Hepatocyte (in vitro differentiated cells): ENCODE data around the gene AKR1C8.
"Not testable (repeated sequence)": the region's sequence is repeated elsewhere in the genome, so short reads cannot be mapped to it uniquely, and the experiment has no call there.

Experiments
- EZH2phosphoT487 ChIP-seq: fragments of 200-600 bp; sonication (generic); IDR thresholded peaks from one replicate; pipeline ENCODE4 v1.6.1; 2018; ENCODE audit warnings: antibody characterized with exemption, mild to moderate bottlenecking, low read depth, moderate library complexity; ENCODE audit not compliant: unreplicated experiment, severe bottlenecking
- TF ChIP-seq, protein P1 (sequence below): fragments of 200-600 bp; sonication (generic); IDR thresholded peaks from 2 replicates; pipeline ENCODE4 v1.5.1; 2016; ENCODE audit warnings: antibody characterized with exemption, mild to moderate bottlenecking; ENCODE audit not compliant: poor library complexity

DNA sequence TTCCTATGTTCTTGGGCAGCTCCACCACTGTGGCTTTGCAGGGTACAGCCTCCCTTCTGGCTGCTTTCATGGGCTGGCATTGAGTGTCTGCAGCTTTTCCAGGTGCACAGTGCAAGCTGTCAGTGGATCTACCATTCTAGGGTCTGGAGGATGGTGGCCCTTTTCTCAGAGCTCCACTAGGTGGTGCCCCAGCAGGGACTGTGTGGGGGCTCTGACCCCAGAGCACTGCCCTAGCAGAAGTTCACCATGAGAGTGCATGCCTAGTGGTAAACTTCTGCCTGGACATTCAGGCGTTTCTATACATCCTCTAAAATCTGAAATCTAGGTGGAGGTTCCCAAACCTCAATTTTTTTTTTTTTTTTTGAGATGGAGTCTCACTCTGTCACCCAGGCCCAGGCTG lies 25.3 kb upstream of the AKR1C8 start:
- TF ChIP-seq, protein P1, sequence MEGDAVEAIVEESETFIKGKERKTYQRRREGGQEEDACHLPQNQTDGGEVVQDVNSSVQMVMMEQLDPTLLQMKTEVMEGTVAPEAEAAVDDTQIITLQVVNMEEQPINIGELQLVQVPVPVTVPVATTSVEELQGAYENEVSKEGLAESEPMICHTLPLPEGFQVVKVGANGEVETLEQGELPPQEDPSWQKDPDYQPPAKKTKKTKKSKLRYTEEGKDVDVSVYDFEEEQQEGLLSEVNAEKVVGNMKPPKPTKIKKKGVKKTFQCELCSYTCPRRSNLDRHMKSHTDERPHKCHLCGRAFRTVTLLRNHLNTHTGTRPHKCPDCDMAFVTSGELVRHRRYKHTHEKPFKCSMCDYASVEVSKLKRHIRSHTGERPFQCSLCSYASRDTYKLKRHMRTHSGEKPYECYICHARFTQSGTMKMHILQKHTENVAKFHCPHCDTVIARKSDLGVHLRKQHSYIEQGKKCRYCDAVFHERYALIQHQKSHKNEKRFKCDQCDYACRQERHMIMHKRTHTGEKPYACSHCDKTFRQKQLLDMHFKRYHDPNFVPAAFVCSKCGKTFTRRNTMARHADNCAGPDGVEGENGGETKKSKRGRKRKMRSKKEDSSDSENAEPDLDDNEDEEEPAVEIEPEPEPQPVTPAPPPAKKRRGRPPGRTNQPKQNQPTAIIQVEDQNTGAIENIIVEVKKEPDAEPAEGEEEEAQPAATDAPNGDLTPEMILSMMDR = not testable (repeated sequence)
- TF ChIP-seq EZH2phosphoT487 = not testable (repeated sequence)
